ENCODE measurements around the gene RERE.
"Not testable (repeated sequence)": the region's sequence is repeated elsewhere in the genome, so short reads cannot be mapped to it uniquely, and the experiment has no call there.

The RERE gene

GRCh38 chr1:8516278-8516777, 301.1 kb downstream of the RERE start:
- FAIRE-seq (no peak), DNase-seq (ENCODE audit: insufficient read length) (no peak)
- TF ChIP-seq POLR2AphosphoS5 (IDR thresholded peaks at IDR 0.05; ENCODE audit: low read depth, low read length) (no peak), TAF1 (IDR thresholded peaks at IDR 0.05; ENCODE audit: borderline replicate concordance, low read depth, low read length) (no peak), POLR2A (IDR thresholded peaks at IDR 0.05; ENCODE audit: low read depth, low read length) (no peak)

GRCh38 chr1:8512504-8512903, 304.9 kb downstream of the RERE start:
- DNase-seq (ENCODE audit: insufficient read length) (no peak), FAIRE-seq (no peak)
- TF ChIP-seq POLR2A (IDR thresholded peaks at IDR 0.05; ENCODE audit: low read depth, low read length) (no peak), TAF1 (IDR thresholded peaks at IDR 0.05; ENCODE audit: borderline replicate concordance, low read depth, low read length) (no peak), POLR2AphosphoS5 (IDR thresholded peaks at IDR 0.05; ENCODE audit: low read depth, low read length) (no peak)

- DNase-seq (ENCODE audit: insufficient read length) (no peak), FAIRE-seq (peak; percentile 85)
- TF ChIP-seq POLR2AphosphoS5 (IDR thresholded peaks at IDR 0.05; ENCODE audit: low read depth, low read length) (no peak), POLR2A (IDR thresholded peaks at IDR 0.05; ENCODE audit: low read depth, low read length) (no peak), TAF1 (IDR thresholded peaks at IDR 0.05; ENCODE audit: borderline replicate concordance, low read depth, low read length) (no peak)
Measured at GRCh38 chr1:8510041-8510823, 307.2 kb downstream of the RERE start.

GRCh38 chr1:8509579-8509978, 307.9 kb downstream of the RERE start:
- FAIRE-seq = peak; percentile 51
- DNase-seq (ENCODE audit: insufficient read length) = no peak
- TF ChIP-seq POLR2AphosphoS5 (IDR thresholded peaks at IDR 0.05; ENCODE audit: low read depth, low read length) (no peak), POLR2A (IDR thresholded peaks at IDR 0.05; ENCODE audit: low read depth, low read length) (no peak), TAF1 (IDR thresholded peaks at IDR 0.05; ENCODE audit: borderline replicate concordance, low read depth, low read length) (no peak)

- no peak for FAIRE-seq
- TF ChIP-seq POLR2A (IDR thresholded peaks at IDR 0.05; ENCODE audit: low read depth, low read length) (no peak), POLR2AphosphoS5 (IDR thresholded peaks at IDR 0.05; ENCODE audit: low read depth, low read length) (no peak), TAF1 (IDR thresholded peaks at IDR 0.05; ENCODE audit: borderline replicate concordance, low read depth, low read length) (no peak)
Measured at GRCh38 chr1:8506995-8507615, 310.3 kb downstream of the RERE start.

GRCh38 chr1:8506456-8506855, 311.0 kb downstream of the RERE start:
- TF ChIP-seq TAF1 (IDR thresholded peaks at IDR 0.05; ENCODE audit: borderline replicate concordance, low read depth, low read length) (no peak), POLR2A (IDR thresholded peaks at IDR 0.05; ENCODE audit: low read depth, low read length) (no peak), POLR2AphosphoS5 (IDR thresholded peaks at IDR 0.05; ENCODE audit: low read depth, low read length) (no peak)
- DNase-seq (ENCODE audit: insufficient read length) = no peak
- no peak for FAIRE-seq

More at GRCh38 chr1:8506995-8507615, 310.3 kb downstream of the RERE start:
- no peak for DNase-seq (ENCODE audit: insufficient read length)

- FAIRE-seq (no peak), DNase-seq (ENCODE audit: insufficient read length) (no peak)
- no peak for TF ChIP-seq TAF1 (IDR thresholded peaks at IDR 0.05; ENCODE audit: borderline replicate concordance, low read depth, low read length)
- TF ChIP-seq POLR2A (IDR thresholded peaks at IDR 0.05; ENCODE audit: low read depth, low read length) = no peak
- TF ChIP-seq POLR2AphosphoS5 (IDR thresholded peaks at IDR 0.05; ENCODE audit: low read depth, low read length) = no peak
Measured at GRCh38 chr1:8503842-8504241, 313.6 kb downstream of the RERE start.

GRCh38 chr1:8502949-8503348, 314.5 kb downstream of the RERE start:
- FAIRE-seq; DNase-seq (ENCODE audit: insufficient read length): not testable (repeated sequence)

- no peak for DNase-seq (ENCODE audit: insufficient read length)
- peak; percentile 17 for FAIRE-seq
Measured at GRCh38 chr1:8497210-8497819, 320.1 kb downstream of the RERE start.

GRCh38 chr1:8496473-8496872, 321.0 kb downstream of the RERE start:
- FAIRE-seq (no peak), DNase-seq (ENCODE audit: insufficient read length) (no peak)
- TF ChIP-seq TAF1 (IDR thresholded peaks at IDR 0.05; ENCODE audit: borderline replicate concordance, low read depth, low read length) (no peak), POLR2AphosphoS5 (IDR thresholded peaks at IDR 0.05; ENCODE audit: low read depth, low read length) (no peak), POLR2A (IDR thresholded peaks at IDR 0.05; ENCODE audit: low read depth, low read length) (no peak)

More at GRCh38 chr1:8497210-8497819, 320.1 kb downstream of the RERE start:
- no peak for TF ChIP-seq POLR2AphosphoS5 (IDR thresholded peaks at IDR 0.05; ENCODE audit: low read depth, low read length)
- TF ChIP-seq POLR2A (IDR thresholded peaks at IDR 0.05; ENCODE audit: low read depth, low read length) = no peak

- FAIRE-seq = no peak
- DNase-seq (ENCODE audit: insufficient read length) = no peak
- TF ChIP-seq TAF1 (IDR thresholded peaks at IDR 0.05; ENCODE audit: borderline replicate concordance, low read depth, low read length) (no peak), POLR2AphosphoS5 (IDR thresholded peaks at IDR 0.05; ENCODE audit: low read depth, low read length) (no peak), POLR2A (IDR thresholded peaks at IDR 0.05; ENCODE audit: low read depth, low read length) (no peak)
Measured at GRCh38 chr1:8495928-8496401, 321.5 kb downstream of the RERE start.
